PC-3 (cell line): ENCODE results near the gene CABLES1. TPM values are rescaled to one million over a fixed set of nuclear protein-coding genes. Genes with fewer than 3 reads are reported as not detected.

Experiments used
- ATAC-seq: fragments of 200-7000 bp; cut with Tn5 transposase; 2 replicates; pipeline ENCODE4 v1.9.1; 2020; ENCODE audit warnings: mild to moderate bottlenecking, moderate library complexity
- BruUV-seq: library from RNA; stranded (reverse); fragments of 400-500 nt; replicated peaks from 2 replicates; lab custom pipeline; 2021; lab: Mats Ljungman, UMichigan
- CTCF ChIA-PET: fragments of 300-600 bp; sonication (Branson Sonifier 250); formaldehyde crosslinking; loops from one replicate; lab custom pipeline; 2022; ENCODE audit warnings: antibody characterized with exemption; lab: Charles Lee
- POLR2A ChIA-PET: fragments of 300-600 bp; sonication (Branson Sonifier 250); formaldehyde crosslinking; loops from one replicate; lab custom pipeline; 2022; ENCODE audit warnings: antibody characterized with exemption; ENCODE audit not compliant: unreplicated experiment; lab: Charles Lee
- DNase-seq: peaks from one replicate; pipeline ENCODE4 v3.0.0-alpha.2; 2015
- H2AFZ ChIP-seq: fragments of 300-600 bp; sonication (generic); 2 replicates; pipeline ENCODE4 v1.6.0; 2016; ENCODE audit warnings: antibody characterized with exemption, low read length
- H3F3A ChIP-seq: fragments of 300-600 bp; sonication (generic); one replicate; pipeline ENCODE4 v1.6.0; 2017; ENCODE audit warnings: antibody characterized with exemption, low read length, control low read depth, mild to moderate bottlenecking; ENCODE audit not compliant: unreplicated experiment
- H3K27ac ChIP-seq: fragments of 300-600 bp; sonication (generic); 2 replicates; pipeline ENCODE4 v1.5.1; 2016; ENCODE audit warnings: mild to moderate bottlenecking, low read length
- H3K27me3 ChIP-seq: fragments of 300-600 bp; sonication (generic); 2 replicates; pipeline ENCODE4 v1.6.1; 2016; ENCODE audit warnings: low read length, mixed read lengths
- H3K36me3 ChIP-seq: fragments of 300-600 bp; sonication (generic); 2 replicates; pipeline ENCODE4 v1.6.1; 2016; ENCODE audit warnings: low read depth, mixed run types, low read length, mixed read lengths
- H3K4me1 ChIP-seq: fragments of 300-600 bp; sonication (generic); 2 replicates; pipeline ENCODE4 v1.5.1; 2016; ENCODE audit warnings: low read length; ENCODE audit not compliant: insufficient read depth
- H3K4me2 ChIP-seq: fragments of 300-600 bp; sonication (generic); 2 replicates; pipeline ENCODE4 v1.6.0; 2016; ENCODE audit warnings: low read length
- H3K4me3 ChIP-seq: fragments of 300-600 bp; sonication (generic); 2 replicates; pipeline ENCODE4 v1.5.1; 2016; ENCODE audit warnings: mild to moderate bottlenecking, low read length, mixed read lengths
- H3K79me2 ChIP-seq: fragments of 300-600 bp; sonication (generic); 2 replicates; pipeline ENCODE4 v1.6.1; 2017; ENCODE audit warnings: low read length, mixed read lengths
- H3K9ac ChIP-seq: fragments of 300-600 bp; sonication (generic); 2 replicates; pipeline ENCODE4 v1.6.0; 2016; ENCODE audit warnings: mild to moderate bottlenecking, low read length
- H3K9me2 ChIP-seq: fragments of 300-600 bp; sonication (generic); replicated peaks from 2 replicates; pipeline ENCODE4 v1.6.1; 2016; ENCODE audit warnings: mixed run types, low read length, mixed read lengths
- H3K9me3 ChIP-seq: fragments of 300-600 bp; sonication (generic); 2 replicates; pipeline ENCODE4 v1.6.1; 2016; ENCODE audit warnings: low read length, mixed read lengths
- H4K20me1 ChIP-seq: fragments of 300-600 bp; sonication (generic); 2 replicates; pipeline ENCODE4 v1.6.1; 2016; ENCODE audit warnings: low read length, mixed read lengths
- CTCF ChIP-seq: fragments of 300-600 bp; sonication (generic); conservative IDR thresholded peaks from 2 replicates; pipeline ENCODE4 v1.5.1; 2017; ENCODE audit warnings: antibody characterized with exemption, low read depth, mild to moderate bottlenecking, low read length
- EZH2 ChIP-seq: fragments of 300-600 bp; sonication (generic); IDR thresholded peaks from one replicate; pipeline ENCODE4 v1.6.1; 2017; ENCODE audit warnings: antibody characterized with exemption, mild to moderate bottlenecking, low read length; ENCODE audit not compliant: unreplicated experiment
- EZH2phosphoT487 ChIP-seq: fragments of 300-600 bp; sonication (generic); IDR thresholded peaks from 2 replicates; pipeline ENCODE4 v1.6.1; 2018; ENCODE audit warnings: mild to moderate bottlenecking, antibody characterized with exemption, low read length, borderline replicate concordance
- intact Hi-C: fragments of 100-400 bp; cut with micrococcal nuclease; formaldehyde crosslinking; loops from 2 replicates; pipeline ENCODE4 v1.9.0; 2023
- total RNA-seq: library from RNA; depleted of rRNA; stranded (reverse); fragments of >200 nt; gene quantifications from 2 replicates; pipeline ENCODE4 v1.2.3, GENCODE V29; 2014

The CABLES1 gene
- total RNA-seq, 1 experiment from 2014 or later: 18.6 TPM

GRCh38 chr18:23217781-23218180 is 82.5 kb downstream of the CABLES1 start:
- Histone ChIP-seq H2AFZ (no peak overlapping the region), H3K27ac (no peak overlapping the region), H3K9ac (no peak overlapping the region), H3F3A (no peaks in the 10 kb centered on the region), H3K4me1 (no peaks in the 10 kb centered on the region), H3K79me2 (no peaks in the 10 kb centered on the region), H3K27me3 (no peaks in the 10 kb centered on the region), H3K9me2 (no peaks in the 10 kb centered on the region), H3K36me3 (no peaks in the 10 kb centered on the region), H3K4me3 (no peak overlapping the region), H3K9me3 (no peaks in the 10 kb centered on the region), H3K4me2 (no peak overlapping the region), H4K20me1 (no peaks in the 10 kb centered on the region)
- TF ChIP-seq CTCF: no peak
- TF ChIP-seq EZH2: no peak
- TF ChIP-seq EZH2phosphoT487: no peak
- POLR2A ChIA-PET: no interaction called here
- intact Hi-C loops: no loop called here
- ATAC-seq: no peak
- CTCF ChIA-PET: no interaction called here
- DNase-seq: no peak
- BruUV-seq: no TSS peak

GRCh38 chr18:23220355-23220754 is 85.1 kb downstream of the CABLES1 start:
- Histone ChIP-seq H3K9ac (no peak overlapping the region), H3K79me2 (no peaks in the 10 kb centered on the region), H4K20me1 (no peaks in the 10 kb centered on the region), H3K36me3 (no peaks in the 10 kb centered on the region), H3K4me2 (no peak overlapping the region), H3K9me3 (no peaks in the 10 kb centered on the region), H3F3A (no peaks in the 10 kb centered on the region), H2AFZ (no peak overlapping the region), H3K4me3 (no peak overlapping the region), H3K9me2 (no peaks in the 10 kb centered on the region), H3K27me3 (no peaks in the 10 kb centered on the region), H3K4me1 (peaks cover 7% of the 10 kb centered on the region), H3K27ac (no peak overlapping the region)
- ChIA-PET POLR2A (no interaction called here), CTCF (no interaction called here)
- ATAC-seq: no peak
- BruUV-seq: no TSS peak
- TF ChIP-seq EZH2: no peak
- no peak for TF ChIP-seq EZH2phosphoT487
- TF ChIP-seq CTCF: no peak
- intact Hi-C loops: no loop called here
- DNase-seq: no peak

- DNase-seq (no peak), ATAC-seq (no peak)
- H3K27ac ChIP-seq: no peak overlapping the region
- H3K4me3 ChIP-seq: no peak overlapping the region
- ChIA-PET CTCF (no interaction called here), POLR2A (no interaction called here)
- H3F3A ChIP-seq: no peaks in the 10 kb centered on the region
- no peak overlapping the region for H3K9ac ChIP-seq
- no peaks in the 10 kb centered on the region for H3K27me3 ChIP-seq
- H3K79me2 ChIP-seq: no peaks in the 10 kb centered on the region
- TF ChIP-seq EZH2 (no peak), CTCF (no peak), EZH2phosphoT487 (no peak)
- H3K36me3 ChIP-seq: no peaks in the 10 kb centered on the region
- H3K4me1 ChIP-seq: peaks cover 34% of the 10 kb centered on the region
- H3K9me2 ChIP-seq: no peaks in the 10 kb centered on the region
- H2AFZ ChIP-seq: no peak overlapping the region
- H3K4me2 ChIP-seq: no peak overlapping the region
- H3K9me3 ChIP-seq: no peaks in the 10 kb centered on the region
- BruUV-seq: no TSS peak
- intact Hi-C loops: loop anchor here (2.0 kb wide), 1 partner anchor 61 kb away; no protein-coding TSS in a partner anchor
- no peaks in the 10 kb centered on the region for H4K20me1 ChIP-seq
These were observed 88.4 kb downstream of the CABLES1 start for GRCh38 chr18:23223641-23224040.
